ENCODE results near the gene KDM7A. TPM values are rescaled to one million over a fixed set of nuclear protein-coding genes. Genes with fewer than 3 reads are reported as not detected.

The KDM7A gene
- total RNA-seq, 1 experiment from 2014 or later: 5.1 TPM

DNA sequence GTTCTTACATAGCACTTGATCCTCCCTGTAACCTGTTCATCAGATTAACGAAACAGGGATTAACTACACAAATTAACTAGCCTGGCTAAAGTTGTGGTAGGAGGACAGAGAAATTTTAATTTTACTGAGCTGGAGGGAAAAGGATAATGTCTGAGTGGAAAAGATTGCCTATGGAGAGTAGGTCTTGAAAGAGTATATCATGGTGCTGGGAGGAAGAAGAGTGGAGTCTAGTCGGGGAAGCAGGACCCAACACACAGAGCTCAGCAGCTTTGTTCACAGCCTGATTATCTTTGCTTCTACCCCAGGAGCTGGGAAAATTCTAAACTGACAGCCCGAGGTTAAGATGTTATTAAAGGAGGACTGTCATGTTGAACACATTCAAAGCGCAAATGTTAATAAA is 6.1 kb upstream of the KDM7A start:
- H3K9me3 ChIP-seq: no peaks in the 10 kb centered on the region
- intact Hi-C loops (cut with micrococcal nuclease; ENCODE audit: unreplicated experiment): loop anchor here (1.0 kb wide), 1 partner anchor 34 kb away; no protein-coding TSS in a partner anchor
- peaks cover 6% of the 10 kb centered on the region for H3K4me1 Mint-ChIP-seq (ENCODE audit: low read depth, unreplicated experiment)

GRCh38 chr7:140179339-140179738 is 2.6 kb upstream of the KDM7A start:
- intact Hi-C loops (cut with micrococcal nuclease; ENCODE audit: unreplicated experiment): loop anchor here (5.0 to 10.0 kb wide), 5 partner anchors 53 to 475 kb away; partner anchors contain the start of genes MKRN1 and SLC37A3

More for the DNA sequence above, 6.1 kb upstream of the KDM7A start:
- no peaks in the 10 kb centered on the region for H3K36me3 ChIP-seq (ENCODE audit: control insufficient read depth, insufficient read depth, low read length)
- Mint-ChIP-seq H3K27ac (ENCODE audit: unreplicated experiment) (no peak overlapping the region), H3K4me3 (ENCODE audit: unreplicated experiment) (no peak overlapping the region), H3K27me3 (ENCODE audit: insufficient read depth, unreplicated experiment) (peaks cover 31% of the 10 kb centered on the region), H3K9me3 (ENCODE audit: unreplicated experiment) (no peaks in the 10 kb centered on the region), H3K36me3 (ENCODE audit: insufficient read depth, unreplicated experiment) (no peaks in the 10 kb centered on the region)
- DNase-seq: no peak
- no TSS peak for BruUV-seq (replicated peaks)
- H3K27me3 ChIP-seq (replicated peaks; ENCODE audit: control insufficient read depth, insufficient read depth, low read length): no peaks in the 10 kb centered on the region
- CTCF ChIA-PET: no interaction called here
- POLR2A ChIA-PET: no interaction called here
- H3K4me3 ChIP-seq (ENCODE audit: low read depth, low read length): no peak overlapping the region
- H3K4me1 ChIP-seq: no peaks in the 10 kb centered on the region
- TF ChIP-seq CTCF (IDR thresholded peaks at IDR 0.05; ENCODE audit: insufficient read depth in 1 of 2, low read depth in 1 of 2, low read length in 1 of 2, severe bottlenecking in 1 of 2, unreplicated experiment in 1 of 2): no peak

GRCh38 chr7:140176122-140176701 is 571 bp downstream of the KDM7A start:
- no peak overlapping the region for H3K27ac Mint-ChIP-seq (ENCODE audit: unreplicated experiment)
- H3K4me1 Mint-ChIP-seq (ENCODE audit: low read depth, unreplicated experiment): peaks cover 13% of the 10 kb centered on the region
- ChIA-PET POLR2A (no interaction called here), CTCF (interaction anchor here (0.6 kb wide), 1 partner anchor 149 kb away, joined by 3 read pairs; no protein-coding TSS in a partner anchor)
- TF ChIP-seq CTCF (IDR thresholded peaks at IDR 0.05; ENCODE audit: insufficient read depth in 1 of 2, low read depth in 1 of 2, low read length in 1 of 2, severe bottlenecking in 1 of 2, unreplicated experiment in 1 of 2): no peak
- H3K4me1 ChIP-seq: no peaks in the 10 kb centered on the region
- no peak for DNase-seq
- peak overlapping the region; percentile 81 for H3K4me3 Mint-ChIP-seq (ENCODE audit: unreplicated experiment)
- no peaks in the 10 kb centered on the region for H3K36me3 Mint-ChIP-seq (ENCODE audit: insufficient read depth, unreplicated experiment)
- peaks cover 11% of the 10 kb centered on the region for H3K27me3 Mint-ChIP-seq (ENCODE audit: insufficient read depth, unreplicated experiment)
- H3K9me3 ChIP-seq: no peaks in the 10 kb centered on the region
- peak overlapping the region; percentile 83 for H3K4me3 ChIP-seq (ENCODE audit: low read depth, low read length)
- H3K36me3 ChIP-seq (ENCODE audit: control insufficient read depth, insufficient read depth, low read length): no peaks in the 10 kb centered on the region
- no peaks in the 10 kb centered on the region for H3K9me3 Mint-ChIP-seq (ENCODE audit: unreplicated experiment)
- BruUV-seq (replicated peaks): no TSS peak
- H3K27me3 ChIP-seq (replicated peaks; ENCODE audit: control insufficient read depth, insufficient read depth, low read length): no peaks in the 10 kb centered on the region
- intact Hi-C loops (cut with micrococcal nuclease; ENCODE audit: unreplicated experiment): loop anchor here (5.0 to 10.0 kb wide), 5 partner anchors 56 to 479 kb away; partner anchors contain the start of genes MKRN1 and SLC37A3

More at GRCh38 chr7:140179339-140179738, 2.6 kb upstream of the KDM7A start:
- no peaks in the 10 kb centered on the region for H3K27me3 ChIP-seq (replicated peaks; ENCODE audit: control insufficient read depth, insufficient read depth, low read length)
- H3K27ac Mint-ChIP-seq (ENCODE audit: unreplicated experiment): no peak overlapping the region
- H3K4me3 Mint-ChIP-seq (ENCODE audit: unreplicated experiment): no peak overlapping the region
- H3K36me3 ChIP-seq (ENCODE audit: control insufficient read depth, insufficient read depth, low read length): no peaks in the 10 kb centered on the region
- H3K9me3 ChIP-seq: no peaks in the 10 kb centered on the region
- CTCF ChIA-PET: no interaction called here
- no peaks in the 10 kb centered on the region for H3K36me3 Mint-ChIP-seq (ENCODE audit: insufficient read depth, unreplicated experiment)
- no peaks in the 10 kb centered on the region for H3K9me3 Mint-ChIP-seq (ENCODE audit: unreplicated experiment)
- no peak for TF ChIP-seq CTCF (IDR thresholded peaks at IDR 0.05; ENCODE audit: insufficient read depth in 1 of 2, low read depth in 1 of 2, low read length in 1 of 2, severe bottlenecking in 1 of 2, unreplicated experiment in 1 of 2)
- no peak overlapping the region for H3K4me3 ChIP-seq (ENCODE audit: low read depth, low read length)
- peaks cover 28% of the 10 kb centered on the region for H3K27me3 Mint-ChIP-seq (ENCODE audit: insufficient read depth, unreplicated experiment)
- no peak for DNase-seq
- BruUV-seq (replicated peaks): no TSS peak
- peaks cover 13% of the 10 kb centered on the region for H3K4me1 Mint-ChIP-seq (ENCODE audit: low read depth, unreplicated experiment)
- H3K4me1 ChIP-seq: no peaks in the 10 kb centered on the region
- POLR2A ChIA-PET: no interaction called here

Data from Caco-2 (cell line).